Measurements from ENCODE around the gene NFIX.

- TF ChIP-seq CTCF (IDR thresholded peaks at IDR 0.05) (no peak), POLR2A (IDR thresholded peaks at IDR 0.05) (no peak)
These were observed 68.8 kb downstream of the NFIX start for GRCh38 chr19:13064092-13064489.
